A549 (cell line): ENCODE results near the gene SND1. TPM values are rescaled to one million over a fixed set of nuclear protein-coding genes. Genes with fewer than 3 reads are reported as not detected.

ENCODE experiments used
- ATAC-seq, 2 experiments: fragments of 200-7000 bp in 1 of 2; fragments of >200 bp in 1 of 2; cut with Nextera tagmentation in 1 of 2; cut with Tn5 transposase in 1 of 2; 3 replicates each; pipeline versions ENCODE4 v1.8.0 to v1.9.1; 2018 to 2020; ENCODE audit warnings: mild to moderate bottlenecking in 1 of 2, moderate library complexity in 1 of 2
- CTCF ChIA-PET: fragments of 300-600 bp; sonication (Branson Sonifier 250); formaldehyde crosslinking; extraction: SDS; loops from one replicate; lab custom pipeline; 2021; ENCODE audit warnings: antibody characterized with exemption, inconsistent platforms; lab: Yijun Ruan, JAX
- POLR2A ChIA-PET: fragments of 350-600 bp; formaldehyde crosslinking; extraction: SDS; loops from one replicate; lab custom pipeline; 2021; ENCODE audit warnings: antibody characterized with exemption, inconsistent platforms; lab: Yijun Ruan, JAX
- DNase-seq, 2 experiments: peaks; one replicate each; pipeline versions ENCODE4 v3.0.0 to v3.0.0-alpha.2; 2011 to 2016; ENCODE audit warnings: low read depth in 1 of 2, low spot score in 1 of 2
- FAIRE-seq: peaks from 2 replicates; lab custom pipeline; 2011; peaks lifted over from hg19 to GRCh38; lab: Jason Lieb, UNC
- H3K27ac ChIP-seq, 2 experiments: fragments of >200 bp; sonication (Bioruptor Twin); formaldehyde crosslinking; 3 replicates each; pipeline ENCODE4 v1.5.1; 2016 to 2017
- H3K4me1 ChIP-seq: fragments of >200 bp; sonication (Bioruptor Twin); formaldehyde crosslinking; 3 replicates; pipeline ENCODE4 v1.6.1; 2016
- H3K4me2 ChIP-seq: fragments of >200 bp; sonication (Bioruptor Twin); formaldehyde crosslinking; 3 replicates; pipeline ENCODE4 v1.6.1; 2016
- H3K4me3 ChIP-seq: fragments of >200 bp; sonication (Bioruptor Twin); formaldehyde crosslinking; 3 replicates; pipeline ENCODE4 v1.5.1; 2016
- H3K9me3 ChIP-seq: fragments of >200 bp; sonication (Bioruptor Twin); formaldehyde crosslinking; 3 replicates; pipeline ENCODE4 v1.6.1; 2016
- BHLHE40 ChIP-seq: IDR thresholded peaks from 2 replicates; pipeline ENCODE4 v1.6.1; 2012; ENCODE audit warnings: low read depth, low read length, inconsistent platforms
- CEBPB ChIP-seq, 2 experiments: fragments of >200 bp in 1 of 2; sonication (Bioruptor Twin) in 1 of 2; formaldehyde crosslinking in 1 of 2; IDR thresholded peaks; 2 replicates each; pipeline ENCODE4 v1.6.1; 2012 to 2016
- CHD2 ChIP-seq: fragments of 150-350 bp; IDR thresholded peaks from 2 replicates; pipeline ENCODE4 v1.6.1; 2014; ENCODE audit warnings: low read length; ENCODE audit not compliant: partially characterized antibody
- ESRRA ChIP-seq: fragments of 150-350 bp; IDR thresholded peaks from 2 replicates; pipeline ENCODE4 v1.6.1; 2014; ENCODE audit warnings: mild to moderate bottlenecking, low read length, borderline replicate concordance
- FOXS1 ChIP-seq: fragments of 250-450 bp; sonication (Bioruptor Pico); IDR thresholded peaks from 2 replicates; pipeline ENCODE4 v1.5.0; 2020; ENCODE audit warnings: mild to moderate bottlenecking, moderate library complexity
- HDAC2 ChIP-seq: fragments of 200-600 bp; sonication (generic); IDR thresholded peaks from 2 replicates; pipeline ENCODE4 v1.6.1; 2016
- HEYL ChIP-seq: fragments of 250-450 bp; sonication (Bioruptor Pico); IDR thresholded peaks from 2 replicates; pipeline ENCODE4 v1.8.0; 2021; ENCODE audit warnings: mild to moderate bottlenecking, moderate library complexity
- HMGXB4 ChIP-seq: fragments of 250-450 bp; sonication (Bioruptor Pico); IDR thresholded peaks from 2 replicates; pipeline ENCODE4 v1.5.0; 2021; ENCODE audit warnings: mild to moderate bottlenecking, moderate library complexity, borderline replicate concordance
- HOXA7 ChIP-seq: fragments of 250-450 bp; sonication (Bioruptor Pico); IDR thresholded peaks from 2 replicates; pipeline ENCODE4 v1.5.0; 2020; ENCODE audit warnings: mild to moderate bottlenecking, moderate library complexity
- KDM1A ChIP-seq: fragments of 200-600 bp; sonication (generic); IDR thresholded peaks from 2 replicates; pipeline ENCODE4 v1.6.1; 2016; ENCODE audit warnings: low read depth, mild to moderate bottlenecking
- KDM5A ChIP-seq: fragments of 200-600 bp; sonication (generic); IDR thresholded peaks from 2 replicates; pipeline ENCODE4 v1.6.1; 2016; ENCODE audit warnings: antibody characterized with exemption, mild to moderate bottlenecking
- MAFK ChIP-seq: fragments of 450-650 bp; IDR thresholded peaks from 2 replicates; pipeline ENCODE4 v1.6.1; 2014; ENCODE audit not compliant: partially characterized antibody
- MAX ChIP-seq: IDR thresholded peaks from 2 replicates; pipeline ENCODE4 v1.6.1; 2012
- MYC ChIP-seq: IDR thresholded peaks from 2 replicates; pipeline ENCODE4 v1.6.1; 2012; ENCODE audit warnings: mild to moderate bottlenecking, inconsistent platforms, low read length, improper control_type of control experiment, borderline replicate concordance
- NFE2L2 ChIP-seq: fragments of 150-350 bp; conservative IDR thresholded peaks from 2 replicates; pipeline ENCODE4 v1.6.1; 2014; ENCODE audit warnings: low read length
- PHF8 ChIP-seq: fragments of 200-600 bp; sonication (generic); IDR thresholded peaks from 2 replicates; pipeline ENCODE4 v1.6.1; 2016; ENCODE audit warnings: low read depth, mild to moderate bottlenecking, antibody characterized with exemption, moderate library complexity, borderline replicate concordance
- RARB ChIP-seq: fragments of 250-450 bp; sonication (Bioruptor Pico); IDR thresholded peaks from 2 replicates; pipeline ENCODE4 v1.8.0; 2021; ENCODE audit warnings: mild to moderate bottlenecking, moderate library complexity
- RCOR1 ChIP-seq: fragments of 150-350 bp; IDR thresholded peaks from 2 replicates; pipeline ENCODE4 v1.6.1; 2014; ENCODE audit warnings: antibody characterized with exemption, low read length, low read depth
- REST ChIP-seq: fragments of 200-600 bp; sonication (generic); IDR thresholded peaks from 2 replicates; pipeline ENCODE4 v1.6.1; 2016; ENCODE audit warnings: antibody characterized with exemption, mild to moderate bottlenecking, moderate library complexity
- RFX5 ChIP-seq: fragments of 450-650 bp; IDR thresholded peaks from 2 replicates; pipeline ENCODE4 v1.7.1; 2014; ENCODE audit warnings: antibody characterized with exemption, mild to moderate bottlenecking, moderate library complexity
- SMC3 ChIP-seq: fragments of >200 bp; sonication (Bioruptor Twin); formaldehyde crosslinking; IDR thresholded peaks from 3 replicates; pipeline ENCODE4 v1.6.1; 2018; ENCODE audit warnings: inconsistent platforms
- SREBF2 ChIP-seq: fragments of 450-650 bp; IDR thresholded peaks from 2 replicates; pipeline ENCODE4 v1.6.1; 2014; ENCODE audit warnings: mild to moderate bottlenecking, moderate library complexity
- TFCP2L1 ChIP-seq: fragments of 250-450 bp; sonication (Bioruptor Pico); IDR thresholded peaks from 2 replicates; pipeline ENCODE4 v1.5.0; 2021; ENCODE audit warnings: mild to moderate bottlenecking
- WGBS: methylation state at CpG from one replicate; pipeline ENCODE4 v1.1.6; 2017; ENCODE audit errors: missing lambda C conversion rate; 5-methylcytosine and 5-hydroxymethylcytosine counted together
- polyA plus RNA-seq, 4 experiments: library from polyadenylated mRNA; depleted of rRNA in 3 of 4; stranded (reverse); fragments of >200 nt; fragmentation: RNase III in 1 of 4; extraction: RNeasy Plus Mini Kit Qiagen cat#74134 plus additional on column Dnase treatment in 1 of 4; gene quantifications; 2 replicates in 3 of 4; 3 replicates in 1 of 4; pipeline ENCODE4 v1.2.3, GENCODE V29; 2011 to 2017
- TF ChIP-seq, protein P1 (sequence below): fragments of 150-350 bp; IDR thresholded peaks from 2 replicates; pipeline ENCODE4 v1.6.1; 2014; ENCODE audit warnings: low read depth, mild to moderate bottlenecking, low read length

Gene SND1
- polyA plus RNA-seq, 2 of the 4 experiments (the other 2 are of a cell fraction) = 102 to 138 TPM

GRCh38 chr7:128084896-128085608 lies 433.1 kb downstream of the SND1 start:
- POLR2A ChIA-PET = no interaction called here
- no peak for TF ChIP-seq MYC
- no peak for TF ChIP-seq FOXS1 (CRISPR knock-in tag)
- no peak for TF ChIP-seq MAX
- TF ChIP-seq KDM5A = no peak
- no peak for TF ChIP-seq KDM1A
- no peak for TF ChIP-seq CHD2
- no peak for TF ChIP-seq HDAC2
- TF ChIP-seq HOXA7 (CRISPR knock-in tag) = no peak
- TF ChIP-seq, all 56 proteins: peak for 0
- H3K27ac ChIP-seq = no peak overlapping the region
- H3K9me3 ChIP-seq = no peaks in the 10 kb centered on the region
- no peaks in the 10 kb centered on the region for H3K4me1 ChIP-seq
- 86% methylated on average over 8 of the region's 10 CpGs for whole genome bisulfite sequencing
- CTCF ChIA-PET = interaction anchor here (0.9 to 2.0 kb wide), 2 partner anchors 50 to 124 kb away, joined by 3 to 7 read pairs; no protein-coding TSS in a partner anchor
- ATAC-seq = no peak
- no peak for DNase-seq
- H3K4me2 ChIP-seq = no peak overlapping the region
- FAIRE-seq = no peak
- H3K4me3 ChIP-seq = no peak overlapping the region

GRCh38 chr7:128090492-128090891 lies 438.5 kb downstream of the SND1 start:
- H3K9me3 ChIP-seq = no peaks in the 10 kb centered on the region
- no peak overlapping the region for H3K4me2 ChIP-seq
- ChIA-PET POLR2A (no interaction called here), CTCF (interaction anchor here (1.0 kb wide), 1 partner anchor 10 kb away, joined by 3 read pairs; no protein-coding TSS in a partner anchor)
- WGBS = 96% methylated on average over 7 of the region's 10 CpGs
- FAIRE-seq = no peak
- H3K4me1 ChIP-seq = no peaks in the 10 kb centered on the region
- DNase-seq = no peak
- H3K4me3 ChIP-seq = no peak overlapping the region
- ATAC-seq = no peak
- H3K27ac ChIP-seq = no peak overlapping the region
- TF ChIP-seq PHF8 = no peak
- no peak for TF ChIP-seq CEBPB (IDR thresholded peaks at IDR 0.05)
- no peak for TF ChIP-seq MAFK
- no peak for TF ChIP-seq ESRRA
- no peak for TF ChIP-seq BHLHE40
- TF ChIP-seq RCOR1 = no peak
- TF ChIP-seq REST = no peak
- TF ChIP-seq TFCP2L1 = no peak
- TF ChIP-seq RFX5 = no peak
- no peak for TF ChIP-seq RARB (CRISPR knock-in tag)
- TF ChIP-seq NFE2L2 = no peak
- no peak for TF ChIP-seq MAX
- no peak for TF ChIP-seq HMGXB4 (CRISPR knock-in tag)
- no peak for TF ChIP-seq SMC3
- no peak for TF ChIP-seq KDM1A
- no peak for TF ChIP-seq HEYL
- TF ChIP-seq, protein P1, sequence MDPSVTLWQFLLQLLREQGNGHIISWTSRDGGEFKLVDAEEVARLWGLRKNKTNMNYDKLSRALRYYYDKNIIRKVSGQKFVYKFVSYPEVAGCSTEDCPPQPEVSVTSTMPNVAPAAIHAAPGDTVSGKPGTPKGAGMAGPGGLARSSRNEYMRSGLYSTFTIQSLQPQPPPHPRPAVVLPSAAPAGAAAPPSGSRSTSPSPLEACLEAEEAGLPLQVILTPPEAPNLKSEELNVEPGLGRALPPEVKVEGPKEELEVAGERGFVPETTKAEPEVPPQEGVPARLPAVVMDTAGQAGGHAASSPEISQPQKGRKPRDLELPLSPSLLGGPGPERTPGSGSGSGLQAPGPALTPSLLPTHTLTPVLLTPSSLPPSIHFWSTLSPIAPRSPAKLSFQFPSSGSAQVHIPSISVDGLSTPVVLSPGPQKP = no peak
- no peak for TF ChIP-seq MYC
- no peak for TF ChIP-seq SREBF2
- no peak for TF ChIP-seq CHD2
